ENCODE data around the gene TNC. TPM values are rescaled to one million over a fixed set of nuclear protein-coding genes. Genes with fewer than 3 reads are reported as not detected.

The TNC gene
- total RNA-seq = 83.6 and 326 TPM in 2 replicates

GRCh38 chr9:115117999-115118878 is at the start of gene TNC:
Gene TNC, minus strand, starts transcription at chr9:115118157. Its CDS starts 27,139 bp downstream, at chr9:115091018.

Other genes starting within 250 kb of the TNC start
- not detected in 2 replicates for gene TNFSF8, start 187.6 kb downstream of the TNC start, total RNA-seq

Data from placental pericyte (primary cell).